Ishikawa (cell line): ENCODE measurements around the gene SHISA9.

Experiments
- CEBPB ChIP-seq: IDR thresholded peaks from 2 replicates; pipeline ENCODE4 v1.6.1; 2012
- TAF1 ChIP-seq: IDR thresholded peaks from 2 replicates; pipeline ENCODE4 v1.6.1; 2012; ENCODE audit warnings: low read depth, mild to moderate bottlenecking
- TF ChIP-seq, protein P1 (sequence below): IDR thresholded peaks from 2 replicates; pipeline ENCODE4 v1.6.1; 2012; ENCODE audit warnings: low read depth, mild to moderate bottlenecking

DNA sequence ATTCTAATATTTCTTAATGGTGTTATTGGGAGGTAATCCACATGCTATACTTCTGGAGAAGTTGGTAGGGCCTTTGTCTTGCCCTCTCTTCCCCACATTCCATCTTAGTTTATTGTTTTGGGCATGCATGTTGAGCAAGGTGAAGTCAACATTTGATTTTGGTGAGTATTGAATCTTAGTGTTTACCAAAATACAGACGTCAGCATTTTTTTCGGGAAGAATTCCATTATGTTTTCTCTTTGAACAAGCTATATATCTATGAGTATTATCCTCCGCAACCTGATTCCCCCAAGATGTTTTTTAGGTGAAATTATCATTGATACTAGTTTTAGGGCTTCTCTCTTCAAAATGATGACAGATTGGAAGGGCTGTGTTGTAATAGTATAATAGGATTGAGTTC lies 47.4 kb upstream of the SHISA9 start:
- TF ChIP-seq, protein P1, sequence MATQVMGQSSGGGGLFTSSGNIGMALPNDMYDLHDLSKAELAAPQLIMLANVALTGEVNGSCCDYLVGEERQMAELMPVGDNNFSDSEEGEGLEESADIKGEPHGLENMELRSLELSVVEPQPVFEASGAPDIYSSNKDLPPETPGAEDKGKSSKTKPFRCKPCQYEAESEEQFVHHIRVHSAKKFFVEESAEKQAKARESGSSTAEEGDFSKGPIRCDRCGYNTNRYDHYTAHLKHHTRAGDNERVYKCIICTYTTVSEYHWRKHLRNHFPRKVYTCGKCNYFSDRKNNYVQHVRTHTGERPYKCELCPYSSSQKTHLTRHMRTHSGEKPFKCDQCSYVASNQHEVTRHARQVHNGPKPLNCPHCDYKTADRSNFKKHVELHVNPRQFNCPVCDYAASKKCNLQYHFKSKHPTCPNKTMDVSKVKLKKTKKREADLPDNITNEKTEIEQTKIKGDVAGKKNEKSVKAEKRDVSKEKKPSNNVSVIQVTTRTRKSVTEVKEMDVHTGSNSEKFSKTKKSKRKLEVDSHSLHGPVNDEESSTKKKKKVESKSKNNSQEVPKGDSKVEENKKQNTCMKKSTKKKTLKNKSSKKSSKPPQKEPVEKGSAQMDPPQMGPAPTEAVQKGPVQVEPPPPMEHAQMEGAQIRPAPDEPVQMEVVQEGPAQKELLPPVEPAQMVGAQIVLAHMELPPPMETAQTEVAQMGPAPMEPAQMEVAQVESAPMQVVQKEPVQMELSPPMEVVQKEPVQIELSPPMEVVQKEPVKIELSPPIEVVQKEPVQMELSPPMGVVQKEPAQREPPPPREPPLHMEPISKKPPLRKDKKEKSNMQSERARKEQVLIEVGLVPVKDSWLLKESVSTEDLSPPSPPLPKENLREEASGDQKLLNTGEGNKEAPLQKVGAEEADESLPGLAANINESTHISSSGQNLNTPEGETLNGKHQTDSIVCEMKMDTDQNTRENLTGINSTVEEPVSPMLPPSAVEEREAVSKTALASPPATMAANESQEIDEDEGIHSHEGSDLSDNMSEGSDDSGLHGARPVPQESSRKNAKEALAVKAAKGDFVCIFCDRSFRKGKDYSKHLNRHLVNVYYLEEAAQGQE: no peak
- TF ChIP-seq TAF1 (no peak), CEBPB (no peak)
